H1 (cell line): Measurements from ENCODE around the gene DBNDD2. TPM values are rescaled to one million over a fixed set of nuclear protein-coding genes. Genes with fewer than 3 reads are reported as not detected.
A peak's percentile ranks its signal among the peaks of the same experiment; 100 is the strongest.

Experiments used
- CTCF ChIA-PET: fragments of 300-600 bp; sonication (Branson Sonifier 250); formaldehyde crosslinking; loops from one replicate; lab custom pipeline; 2021; ENCODE audit not compliant: partially characterized antibody; lab: Charles Lee
- POLR2A ChIA-PET: fragments of 300-600 bp; sonication (Branson Sonifier 250); formaldehyde crosslinking; loops from one replicate; lab custom pipeline; 2021; ENCODE audit warnings: inconsistent platforms; ENCODE audit not compliant: partially characterized antibody; lab: Charles Lee
- DNase-seq, 2 experiments: peaks; one replicate each; pipeline versions ENCODE4 v3.0.0 to v3.0.0-alpha.2; 2010 to 2022; ENCODE audit warnings: low spot score in 2 of 2, low read depth in 1 of 2, mixed read lengths in 1 of 2
- FAIRE-seq: peaks from 2 replicates; lab custom pipeline; 2011; peaks lifted over from hg19 to GRCh38; lab: Jason Lieb, UNC
- H2AFZ ChIP-seq: 2 replicates; pipeline ENCODE4 v1.8.1; 2012; ENCODE audit warnings: low read length, inconsistent platforms
- H2AK5ac ChIP-seq: 2 replicates; pipeline ENCODE4 v1.6.1; 2013; ENCODE audit warnings: low read depth, low read length
- H2BK120ac ChIP-seq: replicated peaks from 2 replicates; pipeline ENCODE3; 2013; ENCODE audit warnings: low read depth, low read length, inconsistent platforms
- H2BK12ac ChIP-seq: 2 replicates; pipeline ENCODE4 v1.6.1; 2013; ENCODE audit warnings: low read depth, low read length
- H2BK15ac ChIP-seq: 2 replicates; pipeline ENCODE4 v1.6.1; 2013; ENCODE audit warnings: low read length
- H2BK20ac ChIP-seq: 2 replicates; pipeline ENCODE4 v1.6.1; 2013; ENCODE audit warnings: low read length
- H2BK5ac ChIP-seq: 2 replicates; pipeline ENCODE4 v1.6.1; 2013; ENCODE audit warnings: low read depth, low read length
- H3K14ac ChIP-seq: 2 replicates; pipeline ENCODE4 v1.6.1; 2013; ENCODE audit warnings: inconsistent platforms; ENCODE audit not compliant: insufficient read length
- H3K18ac ChIP-seq: 2 replicates; pipeline ENCODE4 v1.6.1; 2013; ENCODE audit warnings: low read length; ENCODE audit errors: extremely low read depth
- H3K23ac ChIP-seq: 2 replicates; pipeline ENCODE4 v1.6.1; 2013; ENCODE audit warnings: inconsistent platforms; ENCODE audit not compliant: insufficient read length
- H3K23me2 ChIP-seq: 2 replicates; pipeline ENCODE4 v1.6.1; 2013; ENCODE audit warnings: low read depth, low read length
- H3K27ac ChIP-seq: 2 replicates; pipeline ENCODE4 v1.6.1; 2011; ENCODE audit warnings: low read depth, low read length, inconsistent platforms
- H3K27me3 ChIP-seq, 4 experiments: replicated peaks in 1 of 4; 1 replicate in 1 of 4; 2 replicates in 3 of 4; pipeline versions ENCODE4 v1.6.1 to v1.8.1; 2011 to 2013; ENCODE audit warnings: low read length in 3 of 4, mild to moderate bottlenecking in 3 of 4, inconsistent platforms in 2 of 4, mixed read lengths in 2 of 4, moderate library complexity in 1 of 4; ENCODE audit not compliant: control insufficient read depth in 3 of 4, insufficient read depth in 3 of 4; ENCODE audit errors: extremely low read depth in 1 of 4
- H3K36me3 ChIP-seq, 4 experiments: 2 replicates each; pipeline versions ENCODE4 v1.6.1 to v1.8.1; 2011 to 2013; ENCODE audit warnings: mild to moderate bottlenecking in 4 of 4, low read length in 3 of 4, moderate library complexity in 2 of 4, control low read depth in 1 of 4, inconsistent platforms in 1 of 4; ENCODE audit not compliant: insufficient read depth in 4 of 4, control insufficient read depth in 2 of 4
- H3K4ac ChIP-seq: replicated peaks from 2 replicates; pipeline ENCODE3; 2013; ENCODE audit warnings: low read length, low read depth, mixed read lengths, inconsistent platforms; ENCODE audit not compliant: insufficient read length
- H3K4me1 ChIP-seq, 4 experiments: replicated peaks in 1 of 4; 1 replicate in 1 of 4; 2 replicates in 3 of 4; pipeline versions ENCODE4 v1.6.1 to v1.8.1; 2011 to 2013; ENCODE audit warnings: low read length in 3 of 4, inconsistent platforms in 2 of 4, mixed read lengths in 1 of 4; ENCODE audit not compliant: insufficient read depth in 4 of 4, control insufficient read depth in 3 of 4
- H3K4me2 ChIP-seq, 2 experiments: 2 replicates each; pipeline versions ENCODE4 v1.6.1 to v1.8.1; 2011 to 2013; ENCODE audit warnings: low read depth in 2 of 2, low read length in 2 of 2, control low read depth in 1 of 2, inconsistent platforms in 1 of 2, mild to moderate bottlenecking in 1 of 2; ENCODE audit not compliant: insufficient read depth in 1 of 2
- H3K4me3 ChIP-seq, 4 experiments: fragments of 200-600, 300-600 bp in 1 of 4; sonication (generic), shearing (Covaris generic), sonication (Bioruptor Twin) in 1 of 4; 2 replicates each; pipeline versions ENCODE4 v1.5.1 to v1.8.1; 2011 to 2016; ENCODE audit warnings: low read length in 4 of 4, low read depth in 3 of 4, control low read depth in 2 of 4, inconsistent platforms in 2 of 4, mild to moderate bottlenecking in 2 of 4, mixed read lengths in 1 of 4, moderate library complexity in 1 of 4; ENCODE audit not compliant: insufficient read depth in 2 of 4; ENCODE audit errors: extremely low read depth in 1 of 4
- H3K56ac ChIP-seq: replicated peaks from 2 replicates; pipeline ENCODE3; 2013; ENCODE audit warnings: low read depth, mild to moderate bottlenecking, mixed read lengths, low read length, inconsistent platforms; ENCODE audit not compliant: insufficient read length
- H3K79me1 ChIP-seq: 2 replicates; pipeline ENCODE4 v1.6.1; 2013; ENCODE audit warnings: low read depth, low read length, control low read depth
- H3K79me2 ChIP-seq, 2 experiments: 2 replicates each; pipeline versions ENCODE4 v1.6.1 to v1.8.1; 2012 to 2013; ENCODE audit warnings: low read length in 2 of 2, mild to moderate bottlenecking in 2 of 2, inconsistent platforms in 1 of 2; ENCODE audit not compliant: insufficient read depth in 2 of 2, control insufficient read depth in 1 of 2
- H3K9ac ChIP-seq, 4 experiments: replicated peaks in 1 of 4; 1 replicate in 1 of 4; 2 replicates in 3 of 4; pipeline versions ENCODE4 v1.6.1 to v1.8.1; 2011 to 2013; ENCODE audit warnings: low read depth in 3 of 4, low read length in 3 of 4, control low read depth in 2 of 4, mild to moderate bottlenecking in 2 of 4, moderate library complexity in 2 of 4, inconsistent platforms in 1 of 4; ENCODE audit errors: extremely low read depth in 1 of 4
- H3K9me3 ChIP-seq, 2 experiments: 2 replicates each; pipeline versions ENCODE4 v1.6.1 to v1.8.1; 2012 to 2013; ENCODE audit warnings: mild to moderate bottlenecking in 2 of 2, moderate library complexity in 2 of 2, control low read depth in 1 of 2, inconsistent platforms in 1 of 2, low read depth in 1 of 2, low read length in 1 of 2, mixed read lengths in 1 of 2; ENCODE audit not compliant: insufficient read depth in 2 of 2
- H4K20me1 ChIP-seq, 2 experiments: replicated peaks in 1 of 2; 2 replicates each; pipeline versions ENCODE3 to v1.8.1; 2011 to 2013; ENCODE audit warnings: inconsistent platforms in 2 of 2, low read length in 2 of 2, mild to moderate bottlenecking in 1 of 2; ENCODE audit not compliant: insufficient read depth in 2 of 2, control insufficient read depth in 1 of 2
- H4K5ac ChIP-seq: 2 replicates; pipeline ENCODE4 v1.6.1; 2013; ENCODE audit warnings: low read length, low read depth, mixed read lengths, inconsistent platforms; ENCODE audit not compliant: insufficient read length
- H4K8ac ChIP-seq: 2 replicates; pipeline ENCODE4 v1.8.0; 2013; ENCODE audit warnings: mild to moderate bottlenecking, moderate library complexity, low read length, inconsistent platforms; ENCODE audit not compliant: insufficient read depth; ENCODE audit errors: extremely low read depth
- H4K91ac ChIP-seq: replicated peaks from 2 replicates; pipeline ENCODE3; 2013; ENCODE audit warnings: low read length, mixed read lengths, inconsistent platforms; ENCODE audit not compliant: insufficient read length
- CBX5 ChIP-seq: fragments of 300-800, 300-1000 bp; sonication (generic); IDR thresholded peaks from 2 replicates; pipeline ENCODE4 v1.7.1; 2016; ENCODE audit warnings: antibody characterized with exemption, low read length, low read depth
- CHD2 ChIP-seq: IDR thresholded peaks from 2 replicates; pipeline ENCODE4 v1.6.1; 2012; ENCODE audit warnings: low read length, improper control_type of control experiment
- E2F6 ChIP-seq: IDR thresholded peaks from 2 replicates; pipeline ENCODE4 v1.6.1; 2012; ENCODE audit warnings: inconsistent platforms
- EZH2 ChIP-seq: fragments of 200-600 bp; sonication (generic); IDR thresholded peaks from 2 replicates; pipeline ENCODE4 v1.7.1; 2012; ENCODE audit warnings: low read depth, mild to moderate bottlenecking, moderate library complexity, low read length, inconsistent platforms; ENCODE audit not compliant: severe bottlenecking
- JUND ChIP-seq: IDR thresholded peaks from 2 replicates; pipeline ENCODE4 v1.6.1; 2011; ENCODE audit warnings: mild to moderate bottlenecking, improper control_type of control experiment, low read length
- KDM1A ChIP-seq: fragments of 200-600, 300-600 bp; sonication (generic); IDR thresholded peaks from 2 replicates; pipeline ENCODE4 v1.7.1; 2016; ENCODE audit warnings: mild to moderate bottlenecking, low read length, borderline replicate concordance
- MAFK ChIP-seq: IDR thresholded peaks from 2 replicates; pipeline ENCODE4 v1.6.1; 2012; ENCODE audit warnings: low read depth, mild to moderate bottlenecking, improper control_type of control experiment, low read length
- NRF1 ChIP-seq: IDR thresholded peaks from 2 replicates; pipeline ENCODE4 v1.6.1; 2011; ENCODE audit warnings: mild to moderate bottlenecking, low read depth, low read length, improper control_type of control experiment
- RXRA ChIP-seq: IDR thresholded peaks from 2 replicates; pipeline ENCODE4 v1.6.1; 2011; ENCODE audit warnings: low read depth, mild to moderate bottlenecking, low read length, moderate library complexity; ENCODE audit not compliant: insufficient read depth
- TAF1 ChIP-seq: IDR thresholded peaks from 2 replicates; pipeline ENCODE4 v1.6.1; 2011; ENCODE audit warnings: mild to moderate bottlenecking, low read depth, low read length
- TEAD4 ChIP-seq: IDR thresholded peaks from 2 replicates; pipeline ENCODE4 v1.6.1; 2012; ENCODE audit warnings: low read depth, low read length, inconsistent platforms, mixed read lengths
- WGBS, 2 experiments: shearing (Covaris generic) in 1 of 2; methylation state at CpG; one replicate each; pipeline versions ENCODE4 v1.1.6 to v1.1.7; 2013 to 2015; ENCODE audit warnings: low lambda C conversion rate in 2 of 2, mixed read lengths in 2 of 2, inconsistent platforms in 1 of 2, low coverage in 1 of 2, missing lambda C conversion rate in 1 of 2; ENCODE audit not compliant: insufficient replicate concordance in 2 of 2, insufficient coverage in 1 of 2, insufficient read length in 1 of 2; ENCODE audit errors: extremely low coverage in 1 of 2, missing lambda C conversion rate in 1 of 2; 5-methylcytosine and 5-hydroxymethylcytosine counted together
- polyA plus RNA-seq, 7 experiments: library from polyadenylated mRNA; depleted of rRNA in 3 of 7; stranded (reverse) in 5 of 7; unstranded in 2 of 7; fragments of >200 nt in 5 of 7; fragments of 200-250 nt in 2 of 7; gene quantifications; 1 replicate in 5 of 7; 2 replicates in 1 of 7; 4 replicates in 1 of 7; pipeline versions ENCODE4 v1.2.1 to v1.2.3, GENCODE V29; 2011 to 2013; ENCODE audit warnings: missing spikeins in 2 of 7, mixed read lengths in 2 of 7
- total RNA-seq: library from RNA; stranded (reverse); fragmentation: NEBNext Ultra II Directional; extraction: Animal tissue kit (Norgen Biotek cat#: 25700); gene quantifications from 2 replicates; pipeline ENCODE4 v1.2.1, GENCODE V29; 2021

The DBNDD2 gene
- total and polyA plus RNA-seq, 2 of the 8 experiments (the other 6 are each of a cell fraction or from before 2014, with no cell fraction given): 55.8 to 96.3 TPM

GRCh38 chr20:45363611-45364492, 44.2 kb upstream of the DBNDD2 start:
- FAIRE-seq (no peak), DNase-seq (no peak)
- no peak overlapping the region for H3K4ac ChIP-seq
- H2AFZ ChIP-seq: no peak overlapping the region
- H3K4me2 ChIP-seq: peak overlapping the region; percentile 63 to 78
- no peak overlapping the region for H4K5ac ChIP-seq
- no peak overlapping the region for H4K91ac ChIP-seq
- H3K9ac ChIP-seq: peak overlapping the region in 3 of 4 experiments; percentile 51 to 87 (median 77); a peak in 5 of 7 replicates
- H3K18ac ChIP-seq: no peak overlapping the region
- H4K20me1 ChIP-seq: peaks cover 0 to 8% of the 10 kb centered on the region in 2 experiments
- H2BK120ac ChIP-seq: no peak overlapping the region
- no peak overlapping the region for H3K14ac ChIP-seq
- peaks cover 0 to 13% of the 10 kb centered on the region in 2 experiments; a peak in 2 of 4 replicates for H3K79me2 ChIP-seq
- peak overlapping the region; percentile 89; the same call in 1 of the 2 replicates for H2BK5ac ChIP-seq
- H3K56ac ChIP-seq: no peak overlapping the region
- H2AK5ac ChIP-seq: no peak overlapping the region
- H2BK12ac ChIP-seq: no peak overlapping the region; the same call in 1 of the 2 replicates
- no peak overlapping the region for H2BK15ac ChIP-seq
- ChIA-PET POLR2A (interaction anchor here (0.6 to 13.2 kb wide), 12 partner anchors 10 to 413 kb away, joined by 3 to 113 read pairs (median 4); partner anchors contain the start of gene SDC4), CTCF (interaction anchor here (0.6 to 6.8 kb wide), 28 partner anchors 11 to 155 kb away, joined by 3 to 85 read pairs (median 6); partner anchors contain the start of genes PIGT, SDC4 and TP53TG5)
- H3K27me3 ChIP-seq: no peaks in the 10 kb centered on the region
- peaks cover 0 to 7% (median 4%) of the 10 kb centered on the region in 4 experiments; a peak in 6 of 7 replicates for H3K4me1 ChIP-seq
- no peaks in the 10 kb centered on the region for H3K9me3 ChIP-seq
- H4K8ac ChIP-seq: no peak overlapping the region
- no peak overlapping the region for H2BK20ac ChIP-seq
- no peak overlapping the region for H3K27ac ChIP-seq
- H3K36me3 ChIP-seq: peaks cover 3 to 12% (median 6%) of the 10 kb centered on the region in 4 experiments; a peak in 6 of 8 replicates
- WGBS, 2 experiments: 36% methylated on average over 21 of the region's 23 CpGs; no CpG with 5 or more reads in 1 of the 2 experiments
- peaks cover 6% of the 10 kb centered on the region; the same call in 1 of the 2 replicates for H3K79me1 ChIP-seq
- peaks cover 7% of the 10 kb centered on the region for H3K23me2 ChIP-seq
- no peak overlapping the region for H3K23ac ChIP-seq
- peak overlapping the region; percentile 54 to 98 (median 80) for H3K4me3 ChIP-seq
- TF ChIP-seq TEAD4 (no peak), NRF1 (no peak), JUND (no peak), TAF1 (no peak), E2F6 (no peak), MAFK (no peak), CHD2 (no peak), RXRA (no peak), EZH2 (no peak), CBX5 (no peak), KDM1A (no peak)
